SK-N-MC (cell line): ENCODE results near the gene REEP3.

Experiments
- DNase-seq: peaks from one replicate; pipeline ENCODE4 v3.0.0-alpha.2; 2011; ENCODE audit warnings: low read depth, low spot score
- H3K27ac ChIP-seq: fragments of 200-600 bp; sonication (generic); 2 replicates; pipeline ENCODE4 v1.5.1; 2016; ENCODE audit warnings: mixed run types
- H3K36me3 ChIP-seq: fragments of 200-600 bp; sonication (generic); 2 replicates; pipeline ENCODE4 v1.6.1; 2017; ENCODE audit warnings: antibody characterized with exemption, low read length, mixed read lengths; ENCODE audit not compliant: insufficient read depth
- H3K4me3 ChIP-seq: fragments of 200-600 bp; sonication (generic); 2 replicates; pipeline ENCODE4 v1.5.1; 2016
- H3K9ac ChIP-seq: fragments of 200-600 bp; sonication (generic); 2 replicates; pipeline ENCODE4 v1.8.0; 2017; ENCODE audit warnings: mixed run types, mixed read lengths; ENCODE audit not compliant: insufficient read length
- H3K9me3 ChIP-seq: fragments of 200-600 bp; sonication (generic); 2 replicates; pipeline ENCODE4 v1.6.1; 2017; ENCODE audit warnings: low read depth, mild to moderate bottlenecking, antibody characterized with exemption, low read length, moderate library complexity, mixed read lengths
- EZH2 ChIP-seq: fragments of 200-600 bp; sonication (generic); IDR thresholded peaks from one replicate; pipeline ENCODE4 v1.6.1; 2017; ENCODE audit warnings: antibody characterized with exemption
- FOXP2 ChIP-seq: optimal IDR thresholded peaks from 2 replicates; pipeline ENCODE3; 2011; ENCODE audit warnings: mild to moderate bottlenecking, moderate library complexity; ENCODE audit not compliant: insufficient read depth; ENCODE audit errors: extremely low read length, control extremely low read depth
- POLR2AphosphoS5 ChIP-seq: IDR thresholded peaks from 2 replicates; pipeline ENCODE4 v1.6.1; 2012; ENCODE audit warnings: mild to moderate bottlenecking, low read depth, low read length, borderline replicate concordance

Gene REEP3

GRCh38 chr10:63536698-63537097 lies 15.5 kb downstream of the REEP3 start:
- Histone ChIP-seq H3K36me3 (no peaks in the 10 kb centered on the region), H3K4me3 (no peak overlapping the region), H3K9ac (no peak overlapping the region), H3K9me3 (no peaks in the 10 kb centered on the region), H3K27ac (no peak overlapping the region)
- no peak for DNase-seq
- no peak for TF ChIP-seq FOXP2

- H3K9me3 ChIP-seq, result no peaks in the 10 kb centered on the region
- no peak for DNase-seq
Observed at GRCh38 chr10:63537536-63537935, 16.3 kb downstream of the REEP3 start.

GRCh38 chr10:63539377-63539776 lies 18.2 kb downstream of the REEP3 start:
- Histone ChIP-seq H3K36me3 (no peaks in the 10 kb centered on the region), H3K27ac (no peak overlapping the region), H3K4me3 (no peak overlapping the region), H3K9me3 (no peaks in the 10 kb centered on the region), H3K9ac (no peak overlapping the region)
- no peak for DNase-seq
- TF ChIP-seq POLR2AphosphoS5 (no peak), EZH2 (no peak), FOXP2 (no peak)

More at GRCh38 chr10:63537536-63537935, 16.3 kb downstream of the REEP3 start:
- Histone ChIP-seq H3K9ac (no peak overlapping the region), H3K4me3 (no peak overlapping the region), H3K36me3 (no peaks in the 10 kb centered on the region), H3K27ac (no peak overlapping the region)
- TF ChIP-seq FOXP2, result no peak
- TF ChIP-seq EZH2, result no peak
- no peak for TF ChIP-seq POLR2AphosphoS5

GRCh38 chr10:63539994-63540393 lies 18.8 kb downstream of the REEP3 start:
- Histone ChIP-seq H3K9ac (no peak overlapping the region), H3K9me3 (no peaks in the 10 kb centered on the region), H3K36me3 (no peaks in the 10 kb centered on the region), H3K4me3 (no peak overlapping the region), H3K27ac (peak overlapping the region; percentile 36; the same call in 1 of the 2 replicates)
- no peak for TF ChIP-seq EZH2
- TF ChIP-seq FOXP2, result no peak
- TF ChIP-seq POLR2AphosphoS5, result no peak
- no peak for DNase-seq

- H3K4me3 ChIP-seq, result no peak overlapping the region
- no peak overlapping the region for H3K9ac ChIP-seq
- TF ChIP-seq POLR2AphosphoS5 (no peak), EZH2 (no peak), FOXP2 (no peak)
- no peak for DNase-seq
- H3K36me3 ChIP-seq, result no peaks in the 10 kb centered on the region
- H3K9me3 ChIP-seq, result no peaks in the 10 kb centered on the region
- no peak overlapping the region for H3K27ac ChIP-seq
Observed at GRCh38 chr10:63542835-63543575, 21.8 kb downstream of the REEP3 start.

- Histone ChIP-seq H3K9ac (no peak overlapping the region), H3K27ac (no peak overlapping the region), H3K9me3 (no peaks in the 10 kb centered on the region), H3K4me3 (no peak overlapping the region), H3K36me3 (no peaks in the 10 kb centered on the region)
- TF ChIP-seq FOXP2 (no peak), EZH2 (no peak), POLR2AphosphoS5 (no peak)
- DNase-seq, result no peak
Observed at GRCh38 chr10:63543576-63543962, 22.4 kb downstream of the REEP3 start.

GRCh38 chr10:63544418-63544817 lies 23.2 kb downstream of the REEP3 start:
- no peaks in the 10 kb centered on the region for H3K9me3 ChIP-seq
- no peak overlapping the region for H3K9ac ChIP-seq
- no peak overlapping the region for H3K4me3 ChIP-seq
- no peaks in the 10 kb centered on the region for H3K36me3 ChIP-seq
- TF ChIP-seq FOXP2 (no peak), EZH2 (no peak), POLR2AphosphoS5 (no peak)
- no peak overlapping the region for H3K27ac ChIP-seq
- no peak for DNase-seq

GRCh38 chr10:63547628-63548360 lies 26.6 kb downstream of the REEP3 start:
- Histone ChIP-seq H3K27ac (no peak overlapping the region), H3K9ac (no peak overlapping the region), H3K4me3 (no peak overlapping the region), H3K9me3 (no peaks in the 10 kb centered on the region), H3K36me3 (no peaks in the 10 kb centered on the region)
- DNase-seq, result no peak
- TF ChIP-seq EZH2 (no peak), FOXP2 (no peak), POLR2AphosphoS5 (no peak)
